NCI-H2107 treated with DMSO at 0.1 percent for 48 hours (cell line): Measurements from ENCODE around the gene CRYBG2.

Experiments used
- DNase-seq: peaks from one replicate; lab custom pipeline; 2025; ENCODE audit not compliant: unreplicated experiment; lab: John Stamatoyannopoulos, UW

The CRYBG2 gene

DNA sequence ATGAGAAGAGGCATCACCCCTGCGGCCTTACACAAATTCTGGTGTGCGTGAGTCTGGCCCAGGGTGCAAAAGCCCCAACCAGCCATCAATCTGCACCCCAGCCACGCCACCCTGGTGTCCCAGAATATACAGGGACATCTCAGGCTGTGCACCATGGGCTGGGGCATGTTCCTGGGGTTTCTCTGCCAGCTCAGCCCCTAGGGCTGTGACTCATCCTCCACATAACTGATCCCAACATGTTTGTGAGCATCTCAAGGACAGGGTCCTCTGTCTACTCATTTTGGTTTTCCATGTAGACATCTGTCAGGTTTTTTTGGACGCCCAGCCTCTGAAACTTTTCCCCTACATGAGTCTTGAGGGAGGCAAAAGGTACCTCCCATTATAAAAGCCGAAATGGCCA, 18.1 kb upstream of the CRYBG2 start:
- no peak for DNase-seq

DNA sequence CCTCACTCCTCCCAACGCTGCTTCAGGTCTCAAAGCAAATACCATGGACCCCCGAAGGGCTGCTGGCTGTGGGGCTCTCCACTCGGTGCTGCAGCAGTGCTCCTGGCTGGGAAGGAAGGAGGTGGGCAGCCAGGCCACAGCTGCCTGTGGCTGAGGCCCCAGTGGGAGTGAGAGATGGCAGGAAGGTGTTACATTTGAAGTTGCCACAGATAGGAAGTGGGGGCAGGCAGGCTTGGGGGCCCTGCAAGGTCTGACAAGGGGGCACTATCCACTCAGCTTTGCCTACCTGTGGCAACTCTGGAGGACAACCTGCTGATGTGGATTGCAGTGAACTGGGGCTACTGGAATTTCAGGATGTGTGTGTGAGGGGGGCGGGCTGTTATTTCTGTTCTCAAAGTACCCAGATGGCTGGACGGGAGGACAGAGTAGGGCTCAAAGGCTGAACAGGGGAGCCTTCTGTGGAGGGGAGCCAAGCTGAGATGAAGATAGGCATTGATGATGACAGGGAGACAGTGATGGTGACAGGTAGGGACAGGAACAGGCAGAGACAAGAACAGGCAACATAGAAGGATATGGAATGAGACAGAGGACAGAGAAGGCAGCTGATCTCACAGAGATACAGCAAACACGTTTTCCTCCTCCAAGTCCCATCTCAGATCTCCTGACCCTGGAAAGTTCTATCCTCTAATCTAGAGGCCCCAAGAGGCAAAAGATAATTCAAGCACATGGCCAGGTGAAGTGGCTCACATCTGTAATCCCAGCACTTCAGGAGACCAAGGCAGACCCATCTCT, 16.9 kb upstream of the CRYBG2 start:
- no peak for DNase-seq

DNA sequence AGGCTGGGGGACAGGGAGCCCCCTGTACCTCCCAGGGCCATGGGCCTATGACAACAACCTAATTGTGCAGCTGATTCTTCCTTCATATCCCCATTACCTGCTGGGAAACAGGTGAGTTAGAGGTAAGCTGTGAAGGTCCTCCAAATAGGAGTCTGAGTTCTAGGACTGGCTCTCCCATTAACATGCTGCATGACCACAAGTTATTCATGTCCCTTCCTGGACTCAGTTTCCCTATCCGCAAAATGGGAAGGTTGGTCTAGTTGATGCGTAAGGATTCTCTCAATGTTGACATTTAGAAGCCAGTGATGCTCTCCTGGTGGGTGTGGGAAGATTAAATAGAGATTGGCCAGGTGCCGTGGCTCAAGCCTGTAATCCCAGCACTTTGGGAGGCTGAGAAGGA, 14.6 kb upstream of the CRYBG2 start:
- DNase-seq, result no peak

DNA sequence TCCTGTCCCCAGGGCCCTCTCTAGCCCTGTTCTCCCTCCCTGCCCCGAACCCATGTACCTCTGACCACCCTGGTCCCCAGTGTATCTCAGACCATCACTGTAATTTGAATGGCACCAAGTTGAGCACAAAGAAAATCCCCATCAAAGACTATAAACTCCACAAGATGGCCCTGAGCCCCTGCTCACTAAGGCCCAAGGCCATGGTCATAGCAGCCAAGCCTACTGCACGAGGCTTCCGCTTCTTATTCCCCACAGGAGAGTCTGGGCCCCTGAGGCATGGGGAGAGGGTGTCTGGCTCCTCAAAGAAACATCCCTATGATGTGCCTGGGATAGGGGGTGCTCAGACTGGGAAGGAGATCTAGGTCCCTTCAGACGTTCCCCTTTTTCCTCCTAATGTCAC, 14.1 kb upstream of the CRYBG2 start:
- no peak for DNase-seq

DNA sequence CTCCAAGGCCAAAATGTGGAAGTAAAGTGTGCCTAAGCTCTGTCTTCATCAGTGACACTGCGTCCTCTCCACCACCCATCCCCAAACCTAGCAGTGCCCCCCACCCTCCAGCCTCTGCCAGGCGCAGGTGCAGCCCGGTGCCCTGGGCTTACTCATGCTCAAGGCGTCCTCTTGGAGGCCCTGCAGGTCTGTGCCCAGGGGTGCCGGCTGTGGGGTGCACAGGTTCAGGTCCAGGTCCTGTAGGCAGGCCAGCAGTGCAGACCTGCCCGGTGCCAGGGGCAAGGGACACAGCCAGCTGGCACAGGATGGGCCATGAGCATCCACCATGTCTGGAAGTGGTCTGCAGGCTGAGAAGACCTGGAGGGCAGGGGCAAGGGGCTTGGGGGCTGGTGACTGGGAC, 13.5 kb upstream of the CRYBG2 start:
- no peak for DNase-seq

DNA sequence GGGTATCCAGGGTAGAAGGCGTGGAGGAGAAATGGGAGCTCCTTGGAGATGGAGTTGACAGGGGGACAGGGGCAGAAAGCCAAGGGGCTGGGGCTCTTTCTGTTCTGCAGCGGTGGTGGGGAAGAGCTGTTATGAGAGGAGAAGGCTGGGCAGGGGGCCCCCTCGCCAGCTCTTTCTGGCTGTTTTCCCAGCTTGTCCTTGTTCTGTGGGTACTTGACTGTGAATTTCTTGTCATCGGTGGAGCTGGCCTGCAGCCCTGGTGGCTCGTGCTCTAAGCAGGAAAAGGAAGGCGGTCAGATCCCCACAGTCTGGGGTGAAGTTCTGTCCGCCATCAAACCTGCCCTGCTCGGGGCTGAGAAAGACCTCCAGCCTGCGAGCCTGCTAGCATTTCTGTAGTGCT, 11.0 kb upstream of the CRYBG2 start:
- DNase-seq, result no peak

DNA sequence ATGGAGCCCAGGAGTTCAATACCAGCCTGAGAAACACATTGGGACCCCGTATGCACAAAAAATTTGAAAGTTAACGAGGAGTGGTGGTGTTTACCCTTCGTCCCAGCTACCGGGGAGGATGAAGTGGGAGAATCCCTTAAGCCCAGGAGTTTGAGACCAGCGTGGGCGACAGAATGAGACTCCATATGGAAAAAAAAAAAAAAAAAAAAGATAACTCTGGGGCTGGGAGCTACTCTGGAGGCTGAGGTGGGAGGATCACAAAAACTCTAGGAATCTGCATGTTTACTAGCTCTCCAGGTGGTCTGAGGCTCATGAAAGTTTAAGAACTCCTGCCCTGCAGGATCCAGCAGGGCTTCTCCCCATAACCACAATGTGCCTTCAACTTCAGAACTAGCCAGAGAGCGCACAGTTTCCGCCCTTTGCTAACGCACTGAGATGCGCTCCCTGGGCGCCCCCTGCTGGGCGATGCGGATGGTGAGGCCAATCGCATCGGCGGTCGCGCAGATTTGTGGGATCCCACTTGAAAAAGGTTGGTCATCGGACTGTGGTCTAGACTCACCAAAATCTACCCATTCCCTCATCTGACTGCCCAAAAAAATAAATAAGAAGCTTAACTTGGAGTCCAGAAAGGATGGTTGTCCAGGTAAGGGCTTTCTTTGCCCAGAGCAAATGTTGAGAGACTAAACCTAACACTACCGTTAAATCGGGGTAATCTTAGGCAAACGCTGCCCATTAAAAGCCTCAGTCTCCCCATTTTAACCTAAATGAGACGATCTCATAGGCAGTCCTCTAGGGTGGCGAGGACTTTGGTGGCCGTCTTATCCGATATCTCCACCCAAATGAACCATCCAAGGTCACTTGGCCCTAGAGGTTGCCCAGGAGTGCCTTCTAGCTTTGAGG, 9.9 kb upstream of the CRYBG2 start:
- DNase-seq, result peak; percentile 12

DNA sequence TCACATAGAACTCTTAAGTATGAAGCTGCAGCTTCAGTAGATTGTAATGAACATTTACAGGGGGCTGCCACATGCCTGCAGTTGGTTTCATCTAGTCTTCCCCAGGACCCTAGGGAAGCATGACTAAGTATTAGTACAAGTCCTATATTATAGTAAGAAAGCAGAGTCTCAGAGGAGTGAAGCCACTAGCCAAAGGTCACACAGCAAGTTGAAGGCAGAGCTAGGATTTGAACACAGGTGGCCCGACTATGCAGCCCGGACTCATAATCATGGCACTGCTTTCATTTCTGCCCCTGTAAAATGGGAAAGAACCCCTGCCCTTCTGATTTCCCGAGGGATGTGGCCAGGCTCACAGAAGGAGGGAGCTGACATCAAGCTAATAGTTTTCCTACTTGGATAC, 8.4 kb upstream of the CRYBG2 start:
- no peak for DNase-seq

DNA sequence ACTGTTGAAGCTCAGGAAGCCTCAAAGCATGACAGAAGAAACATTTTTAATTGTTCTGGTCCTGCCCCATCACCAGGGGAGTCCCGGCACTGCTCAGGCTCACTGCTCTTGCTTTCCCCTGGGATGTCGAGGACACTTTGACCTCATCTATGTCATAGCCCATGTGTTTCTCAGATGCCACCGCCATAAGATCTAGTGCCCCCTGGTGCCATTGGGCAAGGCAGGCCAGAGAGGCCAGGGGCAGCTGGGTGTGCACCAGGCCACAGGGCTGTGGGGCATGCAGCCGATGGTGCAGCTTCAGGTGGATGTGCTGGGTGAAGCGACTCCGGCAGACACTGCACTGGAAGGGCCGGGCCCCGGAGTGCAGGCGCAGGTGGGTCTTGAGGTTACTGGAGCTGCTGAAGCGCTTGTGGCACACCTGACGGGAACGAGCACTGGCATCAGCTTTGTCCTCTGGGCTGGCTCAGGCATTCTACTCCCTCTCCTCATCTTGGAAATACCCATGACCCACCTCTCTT, 7.7 kb upstream of the CRYBG2 start:
- DNase-seq, result no peak

DNA sequence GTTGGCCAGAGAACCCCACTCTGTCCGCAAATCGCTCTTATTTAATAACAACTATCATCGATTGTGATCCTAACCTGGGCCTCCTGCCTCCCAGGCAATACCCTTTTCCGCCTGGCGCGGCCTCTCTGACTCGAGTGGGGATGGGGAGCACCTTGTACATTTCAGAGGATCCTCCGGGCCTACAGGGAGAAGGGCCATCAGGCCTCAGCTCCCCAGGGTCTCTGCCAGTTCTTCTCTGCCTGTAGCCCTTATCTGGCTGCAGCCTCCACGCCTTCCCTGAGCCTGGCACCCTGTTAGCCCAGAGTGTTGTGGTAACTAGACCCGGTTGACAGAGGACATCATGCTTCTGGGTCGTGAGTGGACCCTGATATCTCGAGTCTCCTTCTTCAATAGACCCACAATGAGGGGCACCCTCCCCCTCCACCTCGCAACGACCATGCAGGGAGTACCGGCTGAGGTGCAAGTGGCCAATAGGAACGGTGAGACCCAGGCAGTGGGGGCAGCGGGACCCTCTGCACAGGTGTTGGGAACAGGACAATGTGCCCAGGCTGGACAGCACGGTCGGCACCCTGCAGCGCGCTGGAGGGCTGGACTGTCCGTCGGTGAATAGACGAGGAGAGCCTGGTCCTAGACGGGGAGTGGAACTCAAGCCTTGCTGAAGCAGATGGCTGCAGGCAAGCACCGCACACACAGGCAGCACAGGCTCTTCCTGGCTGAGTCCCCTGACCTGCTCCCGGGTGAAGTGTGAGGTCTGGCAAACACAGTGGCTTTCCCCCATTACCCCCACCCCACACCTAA, 7.1 kb upstream of the CRYBG2 start:
- no peak for DNase-seq

DNA sequence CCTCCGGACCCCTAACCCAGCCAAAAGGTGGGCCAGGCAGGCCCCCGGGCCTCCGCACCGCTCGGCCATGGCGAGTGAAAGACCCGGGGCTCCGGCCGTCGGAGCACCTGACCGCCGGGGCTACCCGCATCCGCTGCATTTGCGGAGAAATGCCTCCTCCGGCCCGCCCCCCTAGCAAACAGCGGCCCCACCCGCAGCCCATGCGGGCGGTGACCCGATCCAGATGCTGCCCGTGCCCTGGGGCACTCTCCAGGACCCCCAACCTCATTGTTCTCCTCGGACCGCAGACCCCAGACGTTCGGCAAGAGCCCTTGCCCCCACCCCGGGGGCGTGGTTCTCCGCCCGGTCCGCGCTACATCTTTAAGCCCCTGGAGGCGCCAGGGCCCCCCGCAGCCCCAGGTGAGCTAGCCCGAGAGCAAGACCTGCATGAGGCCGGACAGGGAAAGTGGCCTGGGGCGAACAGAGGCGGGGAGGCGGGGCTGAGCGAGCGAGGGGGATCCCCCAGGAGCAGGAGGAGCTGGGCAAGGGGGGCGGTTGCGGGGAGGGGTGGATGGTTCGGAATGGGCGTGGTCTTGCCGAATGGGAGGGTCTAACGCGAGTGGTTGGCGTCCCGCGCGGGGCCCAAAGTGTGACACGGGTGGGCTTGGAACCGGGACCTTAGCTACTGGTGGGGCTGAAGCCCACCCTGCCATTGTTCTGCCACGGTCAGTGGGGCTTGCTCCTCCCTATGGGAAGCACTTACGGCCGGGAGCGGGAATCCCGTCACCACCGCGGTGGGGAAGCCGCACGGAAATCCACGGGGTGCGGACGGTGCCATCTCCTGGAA, 6.3 kb upstream of the CRYBG2 start:
- DNase-seq, result no peak

DNA sequence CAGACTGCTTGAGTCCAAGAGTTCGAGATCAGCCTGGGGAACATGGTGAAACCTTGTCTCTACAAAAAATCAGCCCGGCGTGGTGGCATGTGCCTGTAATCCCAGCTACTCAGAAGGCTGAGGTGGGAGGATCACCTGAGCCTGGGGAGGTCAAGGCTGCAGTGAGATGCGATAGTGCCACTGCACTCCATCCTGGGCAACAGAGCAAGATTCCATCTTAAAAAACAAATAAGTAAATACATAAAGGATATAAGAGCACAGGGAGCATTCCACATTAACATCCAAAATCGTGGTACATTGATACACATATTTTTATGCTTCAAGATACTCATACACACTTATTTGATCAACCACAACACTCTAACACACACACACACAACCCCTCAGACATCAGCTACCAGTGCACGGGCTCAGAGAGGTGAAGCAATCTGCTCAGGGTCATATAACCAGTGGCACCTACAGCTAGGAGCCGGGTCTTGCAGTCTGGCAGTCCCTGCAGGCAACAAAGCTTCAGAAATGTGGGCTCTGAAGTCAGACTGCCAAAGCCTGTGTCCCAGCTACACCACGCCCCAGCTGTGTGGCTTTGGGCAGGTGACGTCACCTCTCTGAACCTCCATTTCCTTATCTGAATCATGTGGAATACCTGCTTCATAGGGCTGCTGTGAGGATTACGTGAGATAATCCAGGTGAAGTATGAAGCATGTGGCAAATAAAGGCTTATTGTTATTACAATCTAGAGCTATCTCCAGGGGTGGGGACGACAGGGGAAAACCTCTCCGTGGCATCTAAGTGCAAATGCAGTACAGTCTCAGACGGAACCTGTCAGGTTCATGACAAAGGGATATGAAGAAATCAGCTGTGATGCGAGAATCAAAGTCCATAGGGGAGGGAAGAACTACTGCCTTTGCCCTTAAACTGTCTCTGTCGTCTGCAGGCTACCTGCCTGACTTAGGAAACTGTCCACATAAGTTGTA, 4.8 kb upstream of the CRYBG2 start:
- no peak for DNase-seq

DNA sequence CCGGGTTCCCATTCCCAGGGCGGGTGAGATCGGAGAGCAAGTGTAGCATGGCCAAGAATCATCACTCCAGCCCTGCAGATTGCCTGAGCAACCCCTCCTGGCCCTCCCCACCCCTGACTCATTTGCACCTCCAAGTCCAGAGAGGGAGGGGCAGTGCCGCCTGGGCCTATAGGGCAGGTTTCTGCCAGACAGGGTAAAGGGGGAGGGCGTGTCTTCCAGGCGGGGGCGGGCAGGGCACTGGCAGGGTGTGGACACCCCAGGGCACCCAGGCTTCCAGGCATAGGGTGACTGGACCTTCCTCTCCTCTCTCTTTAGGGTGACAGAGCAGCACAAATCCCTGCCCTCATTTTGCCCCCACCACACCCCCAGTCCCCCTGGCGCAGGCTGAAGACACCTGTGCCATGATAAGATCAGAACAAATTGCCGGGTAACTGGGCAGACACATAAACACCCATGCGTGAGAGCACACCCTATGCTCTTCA, 3.2 kb upstream of the CRYBG2 start:
- no peak for DNase-seq

DNA sequence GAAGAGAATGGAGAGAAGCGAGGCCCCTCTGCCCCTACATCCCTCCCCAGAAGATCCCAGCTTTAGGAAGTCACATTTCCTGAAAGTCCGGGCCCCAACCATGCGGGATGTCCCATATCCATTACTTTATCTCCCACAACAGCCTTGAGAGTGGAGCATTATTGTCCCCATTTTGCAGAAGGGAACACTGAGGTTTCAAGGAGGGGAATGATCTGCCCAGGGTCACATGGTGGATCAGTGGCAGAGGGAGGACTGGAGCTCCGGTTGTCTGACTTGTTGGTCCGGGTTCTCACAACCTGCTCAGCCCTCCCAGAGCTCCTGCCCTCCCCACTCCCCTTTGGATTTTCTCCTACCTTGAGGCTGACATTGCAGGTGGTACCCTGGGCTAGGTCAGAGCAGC, 2.2 kb upstream of the CRYBG2 start:
- DNase-seq, result no peak

DNA sequence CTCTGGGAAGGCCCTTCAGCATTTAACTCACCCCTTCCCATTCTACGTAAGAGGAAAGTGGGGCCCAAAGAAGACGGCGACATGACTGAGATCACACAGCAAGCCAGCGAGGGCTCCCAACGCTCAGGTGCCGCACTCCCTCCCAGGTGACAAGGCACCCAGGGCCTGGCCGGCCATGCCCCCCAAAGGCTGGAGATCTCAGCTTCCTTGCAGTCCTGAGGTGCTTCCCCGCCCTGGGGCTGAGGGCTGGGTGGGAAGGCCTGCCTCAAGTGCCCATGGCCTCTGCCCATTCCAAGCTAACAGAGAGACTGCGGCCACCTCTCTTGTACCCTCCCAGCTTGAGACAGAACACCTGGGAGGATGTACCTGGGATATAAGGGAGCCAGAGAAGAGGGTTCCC, 1.0 kb upstream of the CRYBG2 start:
- no peak for DNase-seq

DNA sequence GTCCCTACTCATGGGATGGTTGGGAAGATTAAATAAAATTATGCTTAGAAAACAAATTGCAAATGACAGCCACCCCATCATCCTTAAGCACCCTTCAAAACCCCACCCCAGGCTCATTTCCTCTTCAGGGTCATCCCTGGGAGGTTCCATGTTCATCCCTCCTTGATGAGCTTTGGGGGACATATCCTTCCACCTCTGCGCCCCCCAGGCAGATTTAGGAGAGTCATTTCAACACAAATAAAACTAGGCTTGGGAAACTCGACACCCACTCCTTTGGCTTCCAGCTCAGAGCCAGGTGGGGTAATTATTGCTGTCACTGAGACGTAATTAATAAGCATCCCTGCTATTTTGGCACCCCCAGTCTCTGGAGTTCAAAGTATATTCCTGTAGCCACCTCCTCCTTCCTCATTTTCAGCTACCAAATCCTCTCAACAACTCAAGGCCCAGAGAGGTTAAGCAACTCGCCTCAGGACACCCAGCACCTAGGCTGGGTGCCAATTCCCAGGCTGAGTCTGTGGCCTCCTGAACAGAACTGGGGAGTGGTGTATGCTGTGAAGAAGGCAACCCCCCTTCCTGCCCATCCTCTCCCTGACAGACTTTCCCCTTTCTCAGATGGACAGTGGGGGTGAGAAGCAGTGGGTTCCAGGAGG, 595 bp downstream of the CRYBG2 start:
- no peak for DNase-seq

DNA sequence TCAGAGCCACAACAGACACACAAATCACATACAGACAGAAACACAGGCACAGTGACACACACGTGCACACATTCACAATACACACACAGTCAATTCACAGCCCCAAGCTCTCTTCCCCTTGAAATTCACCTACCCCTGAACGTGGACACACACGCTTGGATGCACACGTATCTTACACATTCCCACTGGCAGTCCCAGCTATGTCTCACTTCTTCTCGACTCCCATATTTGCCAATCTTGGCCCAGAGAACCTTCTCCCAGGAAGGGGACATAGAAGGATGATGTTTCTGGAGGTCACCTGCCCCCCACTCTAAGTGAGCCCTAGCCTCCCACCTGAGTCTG, 1.6 kb downstream of the CRYBG2 start:
- no peak for DNase-seq

DNA sequence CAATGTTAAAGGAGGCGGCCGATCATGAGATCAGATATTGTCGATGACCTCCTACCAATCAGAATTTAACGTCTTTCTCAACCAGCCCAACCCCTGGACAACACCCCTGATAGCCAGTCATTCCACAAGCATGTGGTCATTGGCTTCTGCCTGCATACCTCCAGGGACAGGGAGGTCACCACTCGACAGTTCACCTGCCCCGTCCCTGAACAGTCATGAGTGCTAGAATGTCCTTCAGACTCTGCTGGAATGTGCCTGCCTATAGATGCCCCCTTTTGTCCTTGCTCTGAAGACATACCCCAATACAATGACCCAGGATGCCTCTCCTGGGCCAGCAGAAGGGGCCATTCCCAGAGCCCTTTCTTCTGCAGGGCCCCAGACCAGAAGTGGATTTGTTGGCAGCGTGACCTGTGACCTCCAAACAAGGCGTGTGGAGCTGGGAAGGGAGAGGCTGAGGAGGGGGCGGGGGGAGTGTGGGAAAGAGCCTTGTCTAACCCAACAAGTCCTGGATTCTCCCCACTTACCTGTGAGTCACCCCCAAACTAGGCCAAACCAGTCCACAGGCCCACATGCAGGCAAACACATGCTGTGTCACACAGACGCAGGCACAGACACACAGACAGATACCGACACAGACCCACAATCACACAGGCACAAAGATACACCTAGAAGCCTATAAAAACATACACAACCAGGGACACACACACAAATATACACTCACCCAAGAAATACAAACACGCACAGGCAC, 2.2 kb downstream of the CRYBG2 start:
- no peak for DNase-seq
